ENCODE results near the gene CARF. TPM values are rescaled to one million over a fixed set of nuclear protein-coding genes. Genes with fewer than 3 reads are reported as not detected.
A peak's percentile ranks its signal among the peaks of the same experiment; 100 is the strongest.

Gene CARF
- total and polyA plus RNA-seq, 2 of the 13 experiments (the other 11 are each of a cell fraction or from before 2014, with no cell fraction given): 3.0 to 5.4 TPM

DNA sequence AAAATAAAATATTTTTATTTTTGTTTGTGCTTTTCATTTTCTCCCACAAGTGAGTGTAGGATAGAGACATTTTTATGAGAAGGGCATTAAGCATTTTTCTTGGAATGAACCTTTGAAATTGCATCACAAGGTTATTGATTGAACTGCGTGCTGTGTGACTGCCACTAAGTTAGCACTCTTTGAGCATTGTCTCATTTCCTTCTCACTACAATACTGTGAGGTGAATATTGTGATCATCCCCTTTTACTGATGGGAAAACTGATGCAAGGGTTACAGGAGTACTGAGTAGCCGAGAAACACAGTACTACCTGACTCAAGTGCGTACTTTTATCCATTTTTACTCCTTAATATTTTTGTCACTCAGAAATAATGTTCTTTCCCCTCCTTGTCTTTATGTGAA is 104.6 kb downstream of the CARF start:
- Histone ChIP-seq H3K9ac (ENCODE audit: insufficient read depth, low read depth, low read length) (peak overlapping the region; percentile 23; the same call in 1 of the 2 replicates), H3K4me2 (ENCODE audit: low read depth, low read length) (peak overlapping the region; percentile 86), H3K79me2 (ENCODE audit: insufficient read depth, low read length) (peaks cover 46% of the 10 kb centered on the region), H3K36me3 (replicated peaks in 1 of 2; ENCODE audit: control insufficient read depth in 1 of 2, insufficient read depth in 2 of 2, low read length in 2 of 2) (no peaks in the 10 kb centered on the region; a peak in 1 of 5 replicates), H3K4me3 (replicated peaks in 1 of 3; ENCODE audit: insufficient read depth in 1 of 3, low read depth in 2 of 3, low read length in 3 of 3) (peak overlapping the region in 2 of 3 experiments; percentile 48 to 83; a peak in 3 of 6 replicates), H3K9me3 (ENCODE audit: low read length) (no peaks in the 10 kb centered on the region), H3K4me1 (ENCODE audit: insufficient read depth, low read length) (peaks cover 51% of the 10 kb centered on the region), H3K27ac (ENCODE audit: extremely low read length, insufficient read depth, low read length) (no peak overlapping the region), H4K20me1 (ENCODE audit: insufficient read depth, low read length) (no peaks in the 10 kb centered on the region), H3K27me3 (ENCODE audit: control insufficient read depth in 1 of 2, insufficient read depth in 2 of 2, low read length in 2 of 2) (peaks cover 0 to 10% of the 10 kb centered on the region in 2 experiments; a peak in 3 of 5 replicates), H2AFZ (ENCODE audit: low read length) (no peak overlapping the region)
- FAIRE-seq (no peak), ATAC-seq (no peak), DNase-seq (ENCODE audit: low spot score) (peak; percentile 18)
- POLR2A ChIA-PET: no interaction called here
- intact Hi-C loops (cut with micrococcal nuclease; ENCODE audit: unreplicated experiment): loop anchor here (5.0 to 10.0 kb wide), 2 partner anchors 46 to 382 kb away; partner anchors contain the start of gene FAM117B
- 62% methylated on average over 3 of the region's 3 CpGs for WGBS (ENCODE audit: low lambda C conversion rate)
- BruUV-seq (replicated peaks): no TSS peak
- in situ Hi-C loops (cut with HindIII; ENCODE audit: extremely low pct_ligation_motif_present, low pct_unique_long_range_greater_than_20kb): no loop called here
- CTCF ChIA-PET (ENCODE audit: low intra/inter-chr PET ratio, low total read pairs): no interaction called here
- TF ChIP-seq, protein P1, sequence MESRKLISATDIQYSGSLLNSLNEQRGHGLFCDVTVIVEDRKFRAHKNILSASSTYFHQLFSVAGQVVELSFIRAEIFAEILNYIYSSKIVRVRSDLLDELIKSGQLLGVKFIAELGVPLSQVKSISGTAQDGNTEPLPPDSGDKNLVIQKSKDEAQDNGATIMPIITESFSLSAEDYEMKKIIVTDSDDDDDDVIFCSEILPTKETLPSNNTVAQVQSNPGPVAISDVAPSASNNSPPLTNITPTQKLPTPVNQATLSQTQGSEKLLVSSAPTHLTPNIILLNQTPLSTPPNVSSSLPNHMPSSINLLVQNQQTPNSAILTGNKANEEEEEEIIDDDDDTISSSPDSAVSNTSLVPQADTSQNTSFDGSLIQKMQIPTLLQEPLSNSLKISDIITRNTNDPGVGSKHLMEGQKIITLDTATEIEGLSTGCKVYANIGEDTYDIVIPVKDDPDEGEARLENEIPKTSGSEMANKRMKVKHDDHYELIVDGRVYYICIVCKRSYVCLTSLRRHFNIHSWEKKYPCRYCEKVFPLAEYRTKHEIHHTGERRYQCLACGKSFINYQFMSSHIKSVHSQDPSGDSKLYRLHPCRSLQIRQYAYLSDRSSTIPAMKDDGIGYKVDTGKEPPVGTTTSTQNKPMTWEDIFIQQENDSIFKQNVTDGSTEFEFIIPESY (CRISPR knock-in tag; IDR thresholded peaks at IDR 0.05): no peak
- TF ChIP-seq MBD4 (IDR thresholded peaks at IDR 0.05; ENCODE audit: borderline replicate concordance, low read length) (no peak), ZBTB21 (CRISPR knock-in tag; IDR thresholded peaks at IDR 0.05) (0 out of 2 replicates have a peak, but pooled peaks have one; percentile 40), MED1 (CRISPR knock-in tag; IDR thresholded peaks at IDR 0.05) (0 out of 2 replicates have a peak, but pooled peaks have one; percentile 26), ZSCAN21 (CRISPR knock-in tag; IDR thresholded peaks at IDR 0.05; ENCODE audit: borderline replicate concordance) (peak; percentile 71; the same call in 1 of the 2 replicates), MED8 (CRISPR knock-in tag; IDR thresholded peaks at IDR 0.05; ENCODE audit: insufficient replicate concordance) (no peak), ZFP82 (CRISPR knock-in tag; IDR thresholded peaks at IDR 0.05; ENCODE audit: borderline replicate concordance) (no peak), SOX5 (CRISPR knock-in tag; IDR thresholded peaks at IDR 0.05; ENCODE audit: borderline replicate concordance) (peak; percentile 61; the same call in 1 of the 2 replicates), ELF1 (CRISPR knock-in tag; IDR thresholded peaks at IDR 0.05) (no peak), ZNF543 (CRISPR knock-in tag; IDR thresholded peaks at IDR 0.05) (no peak), TBP (CRISPR knock-in tag; IDR thresholded peaks at IDR 0.05) (no peak), CEBPB (IDR thresholded peaks at IDR 0.05; ENCODE audit: borderline replicate concordance, low read depth, low read length) (peak; percentile 73; the same call in 1 of the 2 replicates), KAT2B (IDR thresholded peaks at IDR 0.05; ENCODE audit: borderline replicate concordance, low read depth, low read length) (peak; percentile 25; the same call in 1 of the 2 replicates), ATAD3A (CRISPR knock-in tag; IDR thresholded peaks at IDR 0.05) (no peak), GATAD2A (CRISPR knock-in tag; IDR thresholded peaks at IDR 0.05) (peak; percentile 62), ZMYM4 (CRISPR knock-in tag; IDR thresholded peaks at IDR 0.05) (no peak), FOXA3 (CRISPR knock-in tag; IDR thresholded peaks at IDR 0.05) (peak; percentile 18; the same call in 1 of the 2 replicates), CCAR2 (optimal IDR thresholded peaks at IDR 0.05; ENCODE audit: low read depth, low read length) (no peak)
- TF ChIP-seq, protein P2, sequence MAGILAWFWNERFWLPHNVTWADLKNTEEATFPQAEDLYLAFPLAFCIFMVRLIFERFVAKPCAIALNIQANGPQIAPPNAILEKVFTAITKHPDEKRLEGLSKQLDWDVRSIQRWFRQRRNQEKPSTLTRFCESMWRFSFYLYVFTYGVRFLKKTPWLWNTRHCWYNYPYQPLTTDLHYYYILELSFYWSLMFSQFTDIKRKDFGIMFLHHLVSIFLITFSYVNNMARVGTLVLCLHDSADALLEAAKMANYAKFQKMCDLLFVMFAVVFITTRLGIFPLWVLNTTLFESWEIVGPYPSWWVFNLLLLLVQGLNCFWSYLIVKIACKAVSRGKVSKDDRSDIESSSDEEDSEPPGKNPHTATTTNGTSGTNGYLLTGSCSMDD (CRISPR knock-in tag; IDR thresholded peaks at IDR 0.05): no peak
- TF ChIP-seq, protein P3, sequence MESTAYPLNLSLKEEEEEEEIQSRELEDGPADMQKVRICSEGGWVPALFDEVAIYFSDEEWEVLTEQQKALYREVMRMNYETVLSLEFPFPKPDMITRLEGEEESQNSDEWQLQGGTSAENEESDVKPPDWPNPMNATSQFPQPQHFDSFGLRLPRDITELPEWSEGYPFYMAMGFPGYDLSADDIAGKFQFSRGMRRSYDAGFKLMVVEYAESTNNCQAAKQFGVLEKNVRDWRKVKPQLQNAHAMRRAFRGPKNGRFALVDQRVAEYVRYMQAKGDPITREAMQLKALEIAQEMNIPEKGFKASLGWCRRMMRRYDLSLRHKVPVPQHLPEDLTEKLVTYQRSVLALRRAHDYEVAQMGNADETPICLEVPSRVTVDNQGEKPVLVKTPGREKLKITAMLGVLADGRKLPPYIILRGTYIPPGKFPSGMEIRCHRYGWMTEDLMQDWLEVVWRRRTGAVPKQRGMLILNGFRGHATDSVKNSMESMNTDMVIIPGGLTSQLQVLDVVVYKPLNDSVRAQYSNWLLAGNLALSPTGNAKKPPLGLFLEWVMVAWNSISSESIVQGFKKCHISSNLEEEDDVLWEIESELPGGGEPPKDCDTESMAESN (CRISPR knock-in tag; conservative IDR thresholded peaks at IDR 0.05): no peak
- TF ChIP-seq, protein P4, sequence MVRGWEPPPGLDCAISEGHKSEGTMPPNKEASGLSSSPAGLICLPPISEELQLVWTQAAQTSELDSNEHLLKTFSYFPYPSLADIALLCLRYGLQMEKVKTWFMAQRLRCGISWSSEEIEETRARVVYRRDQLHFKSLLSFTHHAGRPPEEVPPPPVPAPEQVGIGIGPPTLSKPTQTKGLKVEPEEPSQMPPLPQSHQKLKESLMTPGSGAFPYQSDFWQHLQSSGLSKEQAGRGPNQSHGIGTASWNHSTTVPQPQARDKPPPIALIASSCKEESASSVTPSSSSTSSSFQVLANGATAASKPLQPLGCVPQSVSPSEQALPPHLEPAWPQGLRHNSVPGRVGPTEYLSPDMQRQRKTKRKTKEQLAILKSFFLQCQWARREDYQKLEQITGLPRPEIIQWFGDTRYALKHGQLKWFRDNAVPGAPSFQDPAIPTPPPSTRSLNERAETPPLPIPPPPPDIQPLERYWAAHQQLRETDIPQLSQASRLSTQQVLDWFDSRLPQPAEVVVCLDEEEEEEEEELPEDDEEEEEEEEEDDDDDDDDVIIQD (CRISPR knock-in tag; IDR thresholded peaks at IDR 0.05; ENCODE audit: low read depth): 0 out of 2 replicates have a peak, but pooled peaks have one; percentile 36

Data from HepG2 (cell line).